Thyroid gland (tissue), 4 donors: ENCODE data around the gene ACKR4.
"Not testable (repeated sequence)": the region's sequence is repeated elsewhere in the genome, so short reads cannot be mapped to it uniquely, and the experiment has no call there.

ENCODE experiments used
- CTCF ChIP-seq, 6 experiments: fragments of 200-600 bp in 3 of 6; fragments of 450-650 bp in 3 of 6; sonication (generic) in 3 of 6; IDR thresholded peaks; one replicate each; pipeline ENCODE4 v1.5.1; 2016 to 2019; ENCODE audit warnings: antibody characterized with exemption in 6 of 6, mild to moderate bottlenecking in 2 of 6, inconsistent platforms in 1 of 6, moderate library complexity in 1 of 6
- POLR2A ChIP-seq, 2 donors: fragments of 450-650 bp; IDR thresholded peaks; one replicate each; pipeline ENCODE4 v1.6.1; 2017; ENCODE audit warnings: antibody characterized with exemption in 2 of 2, mild to moderate bottlenecking in 2 of 2, moderate library complexity in 1 of 2

GRCh38 chr3:132615301-132615700 lies 18.2 kb downstream of the ACKR4 start:
- TF ChIP-seq CTCF, POLR2A (IDR thresholded peaks at IDR 0.05): not testable (repeated sequence)
